SU-DHL-6 (cell line): ENCODE data around the gene APBB2.

ENCODE experiments used
- H2AFZ ChIP-seq: fragments of 200-600 bp; sonication (generic); 2 replicates; pipeline ENCODE4 v1.6.1; 2014; ENCODE audit warnings: low read depth, mild to moderate bottlenecking, moderate library complexity, mixed read lengths, antibody characterized with exemption, low read length; ENCODE audit not compliant: severe bottlenecking
- H3F3A ChIP-seq: fragments of 200-600 bp; shearing (Covaris generic); 2 replicates; pipeline ENCODE4 v1.6.0; 2016; ENCODE audit warnings: antibody characterized with exemption, mild to moderate bottlenecking; ENCODE audit not compliant: insufficient read depth
- H3K27ac ChIP-seq: fragments of 200-600 bp; sonication (generic); 2 replicates; pipeline ENCODE4 v1.5.1; 2016; ENCODE audit warnings: low read depth, mild to moderate bottlenecking, low read length, moderate library complexity, mixed read lengths
- H3K27me3 ChIP-seq: fragments of 200-600 bp; sonication (generic), shearing (Covaris generic); 2 replicates; pipeline ENCODE4 v1.6.0; 2014; ENCODE audit warnings: mild to moderate bottlenecking, low read length
- H3K36me3 ChIP-seq: fragments of 200-600 bp; sonication (generic); 2 replicates; pipeline ENCODE4 v1.6.1; 2014; ENCODE audit warnings: mild to moderate bottlenecking, low read length, mixed read lengths
- H3K4me2 ChIP-seq: fragments of 300-600, 200-600 bp; shearing (Covaris generic), sonication (generic); 2 replicates; pipeline ENCODE4 v1.6.0; 2014; ENCODE audit warnings: low read length, low read depth, mild to moderate bottlenecking; ENCODE audit not compliant: poor library complexity, severe bottlenecking
- H3K4me3 ChIP-seq: fragments of 200-600 bp; sonication (generic); 2 replicates; pipeline ENCODE4 v1.5.1; 2014; ENCODE audit warnings: antibody characterized with exemption, low read length, mild to moderate bottlenecking, mixed read lengths; ENCODE audit not compliant: insufficient read depth, poor library complexity, severe bottlenecking
- H3K79me2 ChIP-seq: fragments of 200-600 bp; sonication (generic); 2 replicates; pipeline ENCODE4 v1.6.1; 2014; ENCODE audit warnings: mild to moderate bottlenecking, low read length, moderate library complexity; ENCODE audit not compliant: insufficient read depth
- H3K9ac ChIP-seq: fragments of 200-600 bp; sonication (generic); 2 replicates; pipeline ENCODE4 v1.7.0; 2014; ENCODE audit warnings: mild to moderate bottlenecking, low read length
- H3K9me2 ChIP-seq: fragments of 200-600 bp; sonication (generic); replicated peaks from 2 replicates; pipeline ENCODE4 v1.6.1; 2014; ENCODE audit warnings: low read length; ENCODE audit not compliant: insufficient read depth
- H3K9me3 ChIP-seq: fragments of 200-600 bp; sonication (generic); 2 replicates; pipeline ENCODE4 v1.6.1; 2014; ENCODE audit warnings: low read length, mixed read lengths; ENCODE audit not compliant: insufficient read depth
- H4K20me1 ChIP-seq: fragments of 200-600 bp; sonication (generic); 2 replicates; pipeline ENCODE4 v1.6.1; 2014; ENCODE audit warnings: low read depth, mild to moderate bottlenecking, antibody characterized with exemption, low read length, moderate library complexity, mixed read lengths
- CTCF ChIP-seq: fragments of 200-600 bp; sonication (generic); IDR thresholded peaks from one replicate; pipeline ENCODE4 v1.5.1; 2017; ENCODE audit warnings: antibody characterized with exemption, mild to moderate bottlenecking, low read length, moderate library complexity; ENCODE audit not compliant: insufficient read depth, poor library complexity, severe bottlenecking
- EZH2phosphoT487 ChIP-seq: fragments of 200-600 bp; sonication (generic), shearing (Covaris generic); conservative IDR thresholded peaks from 2 replicates; pipeline ENCODE4 v1.6.1; 2018; ENCODE audit warnings: mild to moderate bottlenecking, antibody characterized with exemption, low read length, moderate library complexity, mixed read lengths

APBB2 gene

GRCh38 chr4:41079881-41080560 is 134.3 kb downstream of the APBB2 start:
- Histone ChIP-seq H3K9ac (no peak overlapping the region), H3K4me2 (no peak overlapping the region), H3F3A (no peaks in the 10 kb centered on the region), H3K4me3 (no peak overlapping the region), H3K9me3 (no peaks in the 10 kb centered on the region), H3K9me2 (no peaks in the 10 kb centered on the region), H3K27me3 (no peaks in the 10 kb centered on the region), H3K79me2 (peaks cover 7% of the 10 kb centered on the region; the same call in 1 of the 2 replicates), H3K27ac (no peak overlapping the region), H3K36me3 (no peaks in the 10 kb centered on the region), H2AFZ (no peak overlapping the region), H4K20me1 (0 out of 2 replicates have a peak, but pooled peaks cover 2% of the 10 kb centered on the region)
- TF ChIP-seq EZH2phosphoT487 (no peak), CTCF (no peak)

GRCh38 chr4:41077628-41078027 is 136.7 kb downstream of the APBB2 start:
- Histone ChIP-seq H2AFZ (no peak overlapping the region), H3K79me2 (peaks cover 9% of the 10 kb centered on the region; the same call in 1 of the 2 replicates), H3K4me2 (no peak overlapping the region)

GRCh38 chr4:41076481-41076880 is 137.9 kb downstream of the APBB2 start:
- TF ChIP-seq CTCF: no peak
- TF ChIP-seq EZH2phosphoT487: no peak
- H3K4me2 ChIP-seq: no peak overlapping the region

More at GRCh38 chr4:41077628-41078027, 136.7 kb downstream of the APBB2 start:
- H3K27ac ChIP-seq: no peak overlapping the region
- TF ChIP-seq EZH2phosphoT487 (no peak), CTCF (no peak)
- 0 out of 2 replicates have a peak, but pooled peaks cover 2% of the 10 kb centered on the region for H4K20me1 ChIP-seq
- no peak overlapping the region for H3K9ac ChIP-seq
- no peaks in the 10 kb centered on the region for H3F3A ChIP-seq
- no peaks in the 10 kb centered on the region for H3K27me3 ChIP-seq
- H3K36me3 ChIP-seq: no peaks in the 10 kb centered on the region
- no peaks in the 10 kb centered on the region for H3K9me3 ChIP-seq
- no peak overlapping the region for H3K4me3 ChIP-seq
- H3K9me2 ChIP-seq: no peaks in the 10 kb centered on the region

More at GRCh38 chr4:41076481-41076880, 137.9 kb downstream of the APBB2 start:
- H3K9me2 ChIP-seq: no peaks in the 10 kb centered on the region
- H3K36me3 ChIP-seq: no peaks in the 10 kb centered on the region
- H3K9ac ChIP-seq: no peak overlapping the region
- no peaks in the 10 kb centered on the region for H3K9me3 ChIP-seq
- no peaks in the 10 kb centered on the region for H3K27me3 ChIP-seq
- H3K79me2 ChIP-seq: peaks cover 9% of the 10 kb centered on the region; the same call in 1 of the 2 replicates
- no peak overlapping the region for H2AFZ ChIP-seq
- H3K4me3 ChIP-seq: no peak overlapping the region
- H4K20me1 ChIP-seq: 0 out of 2 replicates have a peak, but pooled peaks cover under 1% of the 10 kb centered on the region
- H3F3A ChIP-seq: no peaks in the 10 kb centered on the region
- H3K27ac ChIP-seq: no peak overlapping the region
